Diencephalon (tissue), 1 donor: Measurements from ENCODE around the gene POLRMT. TPM values are rescaled to one million over a fixed set of nuclear protein-coding genes. Genes with fewer than 3 reads are reported as not detected.

Source experiments
- total RNA-seq: library from RNA; depleted of rRNA; stranded (reverse); fragments of >200 nt; gene quantifications from one replicate; pipeline ENCODE4 v1.2.3, GENCODE V29; 2014

The POLRMT gene
- total RNA-seq, result 19.4 TPM

GRCh38 chr19:633068-633785 is at the start of gene POLRMT:
TSS of gene POLRMT (minus strand) at chr19:633537. CDS start at chr19:633512, 25 bp downstream.

GRCh38 chr19:676339-677105 is 43.2 kb upstream of the POLRMT start, which contains the start of gene FSTL3:
TSS of gene FSTL3 (plus strand) at chr19:676392. CDS start at chr19:676424, 32 bp downstream.

GRCh38 chr19:662962-663681 is 29.8 kb upstream of the POLRMT start, which contains the start of gene RNF126:
TSS of gene RNF126 (minus strand) at chr19:663214. CDS start at chr19:663121, 93 bp downstream.

GRCh38 chr19:639253-640160 is 6.2 kb upstream of the POLRMT start, which contains the start of gene FGF22:
TSS of gene FGF22 (plus strand) at chr19:639879. CDS start at chr19:639926, 47 bp downstream.

GRCh38 chr19:589693-590395 is 43.5 kb downstream of the POLRMT start, which contains the start of gene HCN2:
TSS of gene HCN2 (plus strand) at chr19:589881. CDS start at chr19:589946, 65 bp downstream.

GRCh38 chr19:572140-572742 is 61.1 kb downstream of the POLRMT start, which contains the start of gene BSG:
TSS of gene BSG (plus strand) at chr19:572596. CDS start at chr19:572635, 39 bp downstream.

Other genes starting within 250 kb of the POLRMT start
- 28.8 TPM for gene C2CD4C, start 224.4 kb downstream of the POLRMT start, total RNA-seq
- gene SHC2, start 172.5 kb downstream of the POLRMT start, total RNA-seq, result 21.0 TPM
- 2.8 TPM for gene MADCAM1, start 137.1 kb downstream of the POLRMT start, total RNA-seq
- 24.7 TPM for gene TPGS1, start 126.0 kb downstream of the POLRMT start, total RNA-seq
- gene CDC34, start 101.8 kb downstream of the POLRMT start, total RNA-seq, result 56.1 TPM
- not detected for gene GZMM, start 89.5 kb downstream of the POLRMT start, total RNA-seq
- 151 TPM for gene BSG, start 60.9 kb downstream of the POLRMT start, total RNA-seq
- 27.9 TPM for gene HCN2, start 43.7 kb downstream of the POLRMT start, total RNA-seq
- gene FGF22, start 6.3 kb upstream of the POLRMT start, total RNA-seq, result 0.69 TPM
- 20.3 TPM for gene RNF126, start 29.7 kb upstream of the POLRMT start, total RNA-seq
- 7.2 TPM for gene FSTL3, start 42.9 kb upstream of the POLRMT start, total RNA-seq
- not detected for gene PRSS57, start 61.9 kb upstream of the POLRMT start, total RNA-seq
- gene PALM, start 75.4 kb upstream of the POLRMT start, total RNA-seq, result 101 TPM
- gene MISP, start 117.6 kb upstream of the POLRMT start, total RNA-seq, result 0.23 TPM
- gene PTBP1, start 163.9 kb upstream of the POLRMT start, total RNA-seq, result 35.5 TPM
- gene PLPPR3, start 188.4 kb upstream of the POLRMT start, total RNA-seq, result 125 TPM
- 0.46 TPM for gene AZU1, start 194.3 kb upstream of the POLRMT start, total RNA-seq
- 1.8 TPM for gene PRTN3, start 207.5 kb upstream of the POLRMT start, total RNA-seq
- 0.69 TPM for gene ELANE, start 218.8 kb upstream of the POLRMT start, total RNA-seq
- gene CFD, start 226.1 kb upstream of the POLRMT start, total RNA-seq, result 1.6 TPM